HG03139 (cell line): ENCODE results near the gene ZEB2.
"Not testable (repeated sequence)": the region's sequence is repeated elsewhere in the genome, so short reads cannot be mapped to it uniquely, and the experiment has no call there.

Source experiments
- ATAC-seq: cut with Tn5 transposase; IDR thresholded peaks from one replicate; pipeline ENCODE4 v1.9.1; 2021; ENCODE audit not compliant: unreplicated experiment

Gene ZEB2

DNA sequence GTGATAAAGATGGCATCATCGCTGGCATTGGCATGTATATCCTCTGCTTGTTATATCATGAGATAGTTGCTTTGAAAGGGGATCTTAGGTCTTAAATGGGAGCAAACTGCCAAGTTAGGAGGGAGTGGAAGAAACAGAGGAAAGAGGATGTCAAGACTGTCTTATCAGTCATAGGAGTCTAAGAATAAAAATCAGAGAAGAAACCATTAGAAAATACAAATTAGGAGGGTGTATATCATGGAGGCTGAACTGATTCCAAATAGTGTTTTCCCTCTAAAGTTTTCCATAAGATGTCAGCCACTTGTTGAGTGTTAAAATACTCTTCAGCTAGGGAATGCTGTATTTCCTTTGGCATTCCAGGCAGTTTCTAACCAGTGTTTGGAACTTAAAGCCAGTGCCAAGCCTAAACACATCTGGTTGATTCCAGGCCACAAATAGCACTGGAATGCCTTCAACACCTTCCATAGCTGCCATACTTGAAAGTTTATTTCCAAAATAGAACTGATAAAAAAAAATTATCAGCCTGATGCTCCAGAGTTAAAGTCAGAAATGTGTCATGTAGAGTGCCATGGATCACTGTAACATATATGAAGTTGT is 129.4 kb downstream of the ZEB2 start:
- no peak for ATAC-seq

GRCh38 chr2:144389930-144390311 is 130.0 kb downstream of the ZEB2 start:
- ATAC-seq, result no peak

DNA sequence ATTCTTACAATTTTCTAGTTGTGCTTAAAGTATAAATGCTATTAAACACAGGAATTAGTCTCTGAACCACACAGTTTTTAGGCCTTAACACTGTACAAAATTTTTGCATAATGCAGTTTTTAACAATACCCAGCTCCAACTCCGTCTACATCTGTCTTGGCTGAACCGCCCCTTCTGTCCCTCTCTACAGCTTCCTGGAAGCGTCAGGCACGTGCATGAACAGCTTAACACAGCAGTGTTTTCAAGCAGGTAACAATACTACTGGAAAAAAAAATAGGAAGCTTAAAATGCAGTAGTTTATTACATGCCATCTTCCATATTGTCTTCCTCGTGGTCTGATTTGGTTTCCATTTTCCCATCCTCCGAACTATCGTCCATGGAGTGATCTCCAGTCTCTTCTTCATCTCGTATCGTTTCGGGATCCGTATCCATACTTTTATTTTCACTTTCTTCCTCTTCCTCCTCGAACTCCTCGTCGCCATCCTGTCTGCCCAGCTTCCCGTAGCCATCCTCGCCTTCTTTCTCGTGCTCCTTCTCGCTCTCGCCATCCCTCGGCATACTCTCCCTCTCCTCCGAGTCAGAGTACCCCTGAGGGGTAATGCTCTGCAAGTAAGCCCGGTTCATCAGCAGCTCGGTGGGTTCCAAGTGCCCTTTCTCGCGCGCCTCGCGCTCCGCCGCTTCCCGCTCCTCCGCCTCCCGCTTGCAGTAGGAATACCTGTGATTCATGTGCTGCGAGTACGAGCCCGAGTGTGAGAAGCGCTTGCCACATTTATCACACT is 130.6 kb downstream of the ZEB2 start:
- ATAC-seq, result no peak

DNA sequence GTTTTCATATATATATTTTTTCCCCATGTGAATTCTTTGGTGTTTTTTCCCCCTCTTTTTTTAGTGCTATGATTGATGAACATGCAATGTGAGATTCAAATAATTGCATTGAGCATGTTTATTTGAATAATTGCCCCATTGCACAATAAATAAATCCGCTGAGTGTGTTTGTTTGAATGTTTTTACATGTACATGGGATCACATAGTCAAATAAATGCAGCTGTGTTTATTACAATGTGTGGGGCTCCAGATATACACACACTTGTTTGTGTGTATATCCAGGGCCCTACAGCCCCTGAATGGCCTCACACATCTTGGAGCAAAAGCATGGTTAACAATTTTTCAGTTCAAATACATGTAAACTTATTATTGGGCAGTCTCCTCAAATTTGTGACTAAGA is 134.5 kb downstream of the ZEB2 start:
- ATAC-seq, result no peak

GRCh38 chr2:144383571-144384100 is 136.3 kb downstream of the ZEB2 start:
- ATAC-seq, result no peak

GRCh38 chr2:144382849-144383248 is 137.1 kb downstream of the ZEB2 start:
- peak; percentile 99 for ATAC-seq

GRCh38 chr2:144381716-144382115 is 138.2 kb downstream of the ZEB2 start:
- no peak for ATAC-seq

GRCh38 chr2:144379851-144380311 is 140.0 kb downstream of the ZEB2 start:
- ATAC-seq, result no peak

DNA sequence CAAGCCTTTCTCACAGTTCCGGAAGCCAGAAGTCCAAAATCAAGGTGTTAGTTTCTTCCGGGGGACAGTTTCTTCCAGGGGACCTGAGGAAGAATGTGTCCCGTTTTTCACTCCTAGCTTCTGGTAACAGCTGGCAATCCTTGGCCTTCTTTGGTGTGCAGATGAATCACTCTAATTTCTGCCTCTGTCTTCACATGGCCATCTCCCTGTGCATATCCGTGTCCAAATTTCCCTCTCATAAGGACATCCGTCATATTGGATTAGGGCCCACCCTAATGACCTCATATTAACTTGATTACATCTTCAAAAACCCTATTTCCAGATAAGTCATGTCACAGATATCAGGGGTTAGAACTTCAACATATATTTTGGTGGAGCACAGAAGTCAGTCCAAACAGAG is 141.4 kb downstream of the ZEB2 start:
- ATAC-seq, result no peak

- no peak for ATAC-seq
Measured at GRCh38 chr2:144377914-144378313, 142.0 kb downstream of the ZEB2 start.

GRCh38 chr2:144376926-144377325 is 143.0 kb downstream of the ZEB2 start:
- ATAC-seq, result no peak

GRCh38 chr2:144376460-144376859 is 143.5 kb downstream of the ZEB2 start:
- no peak for ATAC-seq

- peak; percentile 56 for ATAC-seq
Measured at GRCh38 chr2:144374163-144374661, 145.7 kb downstream of the ZEB2 start.

GRCh38 chr2:144372410-144373080 is 147.4 kb downstream of the ZEB2 start:
- ATAC-seq, result no peak

DNA sequence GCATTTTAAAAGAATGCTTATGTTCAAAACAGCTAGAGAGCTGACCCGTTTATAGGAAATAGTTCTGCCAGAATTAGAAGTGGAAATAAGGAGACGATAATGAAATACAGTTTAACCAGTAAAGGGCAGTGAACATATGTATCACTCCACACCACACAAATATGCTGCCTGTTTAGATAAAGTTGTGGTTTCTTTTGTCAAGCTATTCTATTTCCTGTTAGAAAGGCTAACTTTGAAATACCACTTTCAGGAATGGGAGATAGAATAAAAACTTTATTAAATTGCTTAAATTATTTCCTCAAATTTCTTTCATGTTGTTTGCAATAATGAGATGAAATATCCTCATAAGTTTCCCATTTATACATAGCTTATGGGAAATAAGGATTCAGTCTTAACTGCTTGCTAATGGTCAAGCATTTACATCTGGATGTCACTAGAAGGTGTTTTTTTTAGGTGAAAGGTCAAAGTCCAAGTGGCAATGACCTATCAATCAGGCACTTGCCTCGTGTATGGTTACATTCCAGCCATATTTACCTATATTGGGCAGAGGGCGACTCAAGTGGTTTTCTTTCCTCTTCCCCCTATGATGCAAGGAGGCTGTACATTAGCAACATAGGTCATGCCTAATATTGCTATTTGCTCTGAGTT is 148.9 kb downstream of the ZEB2 start:
- ATAC-seq, result no peak

- ATAC-seq, result no peak
Measured at GRCh38 chr2:144369416-144369815, 150.5 kb downstream of the ZEB2 start.

DNA sequence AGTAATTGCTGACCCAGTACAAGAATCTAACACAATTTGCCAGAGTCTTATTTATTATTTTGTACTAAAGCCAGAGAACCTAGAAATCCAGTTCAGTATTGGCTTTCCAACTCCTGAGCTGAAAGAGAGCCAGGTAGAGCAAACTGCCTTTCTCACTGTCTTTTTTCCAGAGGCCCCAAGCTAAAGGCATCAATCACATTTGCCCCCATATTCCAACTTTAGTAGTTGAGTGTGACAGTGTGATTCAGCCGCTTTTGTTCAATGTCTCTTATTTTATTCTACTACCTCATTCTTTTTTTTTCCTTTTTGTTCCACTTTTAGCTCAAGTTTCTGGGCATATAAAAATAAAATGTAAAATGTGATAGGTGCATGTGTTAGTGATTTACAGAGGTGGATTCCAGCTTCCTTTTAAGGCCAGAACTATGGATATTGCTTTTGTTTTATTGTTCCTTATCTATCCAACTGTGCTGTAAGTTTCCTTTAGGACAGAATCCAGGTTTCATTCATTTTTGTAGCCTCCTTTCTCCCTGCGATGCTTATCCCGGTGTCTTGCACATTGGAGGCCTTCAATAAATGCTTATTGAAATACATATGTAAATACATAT is 153.0 kb downstream of the ZEB2 start:
- ATAC-seq, result no peak

DNA sequence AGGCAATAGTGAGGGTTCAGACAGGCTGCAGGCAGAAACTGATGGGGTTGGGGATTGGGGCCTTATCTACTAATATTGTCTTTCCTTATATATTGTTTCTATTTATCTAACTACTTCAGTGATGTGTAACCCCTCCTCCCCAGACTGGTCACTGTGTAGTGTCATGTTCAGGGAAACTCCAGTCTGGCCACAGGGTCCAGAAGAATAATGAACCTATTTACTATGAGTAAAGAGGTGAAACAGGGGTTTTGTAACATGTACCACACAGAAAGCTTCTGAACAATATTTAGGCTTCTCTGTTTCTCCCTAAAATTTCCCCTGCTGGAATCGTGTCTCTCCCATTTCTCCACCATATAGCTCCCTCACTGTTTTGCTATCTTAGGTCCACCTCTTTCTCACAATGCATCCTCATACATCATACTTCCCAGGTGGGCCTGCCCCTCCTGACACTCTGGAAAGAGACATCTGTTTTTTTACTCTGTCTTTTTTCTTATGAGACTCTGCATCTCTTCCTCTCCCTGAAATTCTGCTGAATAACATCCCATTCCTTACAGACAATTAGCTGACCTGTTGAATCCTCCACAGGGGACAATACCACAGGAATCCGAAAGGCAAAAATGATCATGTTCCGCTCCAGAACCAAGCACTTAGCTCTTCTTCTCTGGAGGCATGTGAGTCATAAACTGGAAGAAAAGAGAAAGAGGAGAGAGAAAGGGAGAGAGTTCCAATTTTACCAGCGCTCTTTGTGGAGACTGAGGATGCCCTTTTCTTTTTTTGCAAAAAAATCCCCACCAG is 154.8 kb downstream of the ZEB2 start:
- ATAC-seq, result no peak

DNA sequence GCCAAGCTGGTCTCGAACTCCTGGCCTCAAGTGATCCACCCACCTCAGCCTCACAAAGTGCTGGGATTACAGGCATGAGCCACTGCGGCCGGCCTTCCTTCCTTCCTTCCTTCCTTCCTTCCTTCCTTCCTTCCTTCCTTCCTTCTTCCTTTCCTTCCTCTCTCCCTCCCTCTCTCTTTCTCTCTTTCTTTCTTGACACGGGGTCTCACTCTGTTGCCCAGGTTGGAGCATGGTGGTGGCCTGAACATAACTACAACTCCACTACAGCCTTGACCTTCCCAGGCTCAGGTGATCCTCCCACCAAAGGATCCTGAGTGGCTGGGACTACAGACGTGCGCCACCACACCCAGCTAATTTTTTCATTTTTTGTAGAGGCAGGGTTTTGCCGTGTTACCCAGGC is 155.7 kb downstream of the ZEB2 start:
- ATAC-seq, result not testable (repeated sequence)

DNA sequence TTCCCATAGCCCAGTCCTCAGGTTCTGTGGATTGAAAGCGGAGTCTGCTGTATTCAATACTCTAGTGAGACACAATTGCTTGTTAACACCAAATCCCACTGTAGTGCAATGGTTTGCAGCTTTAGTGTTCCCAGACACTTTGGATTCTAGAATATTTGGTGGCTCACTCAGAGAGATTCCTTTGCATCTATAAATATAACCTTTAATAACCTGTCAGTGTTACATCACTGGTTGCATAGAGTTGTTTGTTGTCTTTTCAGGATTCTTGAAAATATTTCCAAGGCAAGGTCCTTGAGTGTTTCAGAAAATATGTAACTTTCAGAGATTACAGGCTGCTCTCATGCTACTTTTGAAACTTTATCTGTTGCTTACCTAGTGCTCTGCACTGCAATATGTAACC is 157.5 kb downstream of the ZEB2 start:
- ATAC-seq, result no peak
